ENCODE measurements around the gene IL32. TPM values are rescaled to one million over a fixed set of nuclear protein-coding genes. Genes with fewer than 3 reads are reported as not detected.

IL32 gene
- total and polyA plus RNA-seq, 9 of the 15 experiments (the other 6 are each of a cell fraction or from before 2014, with no cell fraction given), result 0.21 to 2.2 (median 0.37) TPM; not detected in 3

GRCh38 chr16:3020604-3021448 lies 44.6 kb upstream of the IL32 start (continued):
- TF ChIP-seq E4F1 (CRISPR knock-in tag; IDR thresholded peaks at IDR 0.05; ENCODE audit: borderline replicate concordance) (no peak), TCFL5 (CRISPR knock-in tag; conservative IDR thresholded peaks at IDR 0.05) (no peak), KDM2B (CRISPR knock-in tag; IDR thresholded peaks at IDR 0.05) (no peak), MCM3 (IDR thresholded peaks at IDR 0.05) (no peak), ZNF639 (CRISPR knock-in tag; conservative IDR thresholded peaks at IDR 0.05 in 1 of 2, IDR thresholded peaks at IDR 0.05 in 1 of 2) (peak in 1 of 2 experiments; percentile 17; a peak in 1 of 4 replicates), ZNF696 (CRISPR knock-in tag; conservative IDR thresholded peaks at IDR 0.05) (no peak), AFF4 (CRISPR knock-in tag; IDR thresholded peaks at IDR 0.05) (peak; percentile 35; the same call in 1 of the 2 replicates), ZKSCAN8 (CRISPR knock-in tag; IDR thresholded peaks at IDR 0.05) (no peak), ZHX1 (conservative IDR thresholded peaks at IDR 0.05; ENCODE audit: low read length) (no peak), FOXK1 (CRISPR knock-in tag; IDR thresholded peaks at IDR 0.05; ENCODE audit: borderline replicate concordance) (peak; percentile 81; the same call in 1 of the 2 replicates), PBX2 (CRISPR knock-in tag; IDR thresholded peaks at IDR 0.05; ENCODE audit: low read depth) (no peak), PBX2 (tag; conservative IDR thresholded peaks at IDR 0.05; ENCODE audit: low read depth) (no peak)
